Activated CD8-positive, alpha-beta memory T cell treated with anti-CD3 and anti-CD28 coated beads, Interleukin-2, amount 50 U/mL, for 48 hours (primary cell): ENCODE results near the gene TMPRSS2.
"Not testable (repeated sequence)": the region's sequence is repeated elsewhere in the genome, so short reads cannot be mapped to it uniquely, and the experiment has no call there.

Experiments
- DNase-seq: peaks from one replicate; pipeline ENCODE4 v3.0.0-alpha.2; 2020

TMPRSS2 gene

DNA sequence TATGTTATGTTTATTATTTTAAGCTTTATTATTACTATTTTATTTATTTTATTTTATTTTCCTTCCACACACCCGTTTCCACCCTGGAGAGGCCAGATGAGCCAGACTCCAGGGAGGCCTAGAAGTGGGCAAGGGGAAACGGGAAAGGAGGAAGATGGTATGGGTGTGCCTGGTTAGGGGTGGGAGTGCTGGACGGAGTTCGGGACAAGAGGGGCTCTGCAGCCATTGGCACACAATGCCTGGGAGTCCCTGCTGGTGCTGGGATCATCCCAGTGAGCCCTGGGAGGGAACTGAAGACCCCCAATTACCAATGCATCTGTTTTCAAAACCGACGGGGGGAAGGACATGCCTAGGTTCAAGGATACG, 82.4 kb downstream of the TMPRSS2 start:
- DNase-seq = no peak

DNA sequence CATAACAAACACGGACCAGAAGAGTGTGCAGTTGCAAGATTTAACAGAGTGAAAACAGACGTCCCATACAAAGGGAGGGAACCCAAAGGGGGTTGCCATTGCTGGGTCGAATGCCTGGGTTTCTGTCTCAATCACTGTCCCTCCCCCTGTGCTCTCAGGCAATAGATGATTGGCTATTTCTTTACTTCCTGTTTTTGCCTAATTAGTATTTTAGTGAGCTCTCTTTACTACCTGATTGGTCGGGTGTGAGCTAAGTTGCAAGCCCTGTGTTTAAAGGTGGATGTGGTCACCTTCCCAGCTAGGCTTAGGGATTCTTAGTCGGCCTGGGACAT, 84.7 kb downstream of the TMPRSS2 start:
- DNase-seq = peak; percentile 37

DNA sequence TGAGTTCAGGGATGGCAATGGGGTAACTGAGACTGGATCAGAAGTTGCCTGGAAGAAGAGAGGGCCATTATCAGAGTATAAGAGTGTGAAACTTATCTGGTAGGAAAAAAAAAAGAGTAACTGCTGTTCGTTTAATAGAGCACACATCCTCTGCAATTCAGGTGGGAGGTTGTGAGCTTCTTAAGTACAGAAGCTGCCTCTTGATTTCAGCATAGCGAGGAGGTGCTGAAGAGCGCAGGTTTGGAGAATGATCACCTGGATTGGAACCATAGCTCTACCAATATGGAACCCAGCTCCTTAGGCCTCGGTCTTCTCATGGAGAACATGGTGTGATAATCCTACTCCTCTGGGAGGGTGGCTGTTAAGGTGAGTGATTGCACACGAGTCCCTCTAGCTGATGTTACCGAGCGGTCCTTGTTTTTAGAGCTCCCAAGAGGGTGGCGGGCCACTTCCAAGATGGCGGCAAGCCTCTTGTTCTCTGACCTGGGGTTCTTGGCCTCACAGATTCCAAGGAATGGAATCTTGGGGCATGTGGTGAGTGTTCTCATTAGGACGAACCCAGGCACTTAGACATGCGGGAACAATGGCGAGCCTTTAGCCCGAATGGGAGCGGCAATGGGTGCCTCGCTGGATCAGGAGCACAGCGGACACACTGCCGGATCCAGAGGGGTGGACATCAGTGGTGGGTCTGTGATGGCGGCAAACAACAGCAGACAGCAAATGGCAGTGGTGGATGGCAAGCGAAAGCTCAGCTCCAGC, 85.2 kb downstream of the TMPRSS2 start:
- DNase-seq = no peak

DNA sequence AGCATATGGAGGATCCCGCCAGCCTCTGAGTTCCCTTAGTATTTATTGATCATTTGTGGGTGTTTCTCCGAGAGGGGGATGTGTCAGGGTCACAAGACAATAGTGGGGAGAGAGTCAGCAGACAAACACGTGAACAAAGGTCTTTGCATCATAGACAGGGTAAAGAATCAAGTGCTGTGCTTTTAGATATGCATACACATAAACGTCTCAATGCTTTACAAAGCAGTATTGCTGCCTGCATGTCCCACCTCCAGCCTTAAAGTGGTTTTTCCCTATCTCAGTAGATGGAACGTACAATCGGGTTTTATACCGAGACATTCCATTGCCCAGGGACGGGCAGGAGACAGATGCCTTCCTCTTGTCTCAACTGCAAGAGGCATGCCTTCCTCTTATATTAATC, 87.0 kb downstream of the TMPRSS2 start:
- not testable (repeated sequence) for DNase-seq

GRCh38 chr21:41419921-41420862, 87.8 kb downstream of the TMPRSS2 start:
- DNase-seq = peak; percentile 70

DNA sequence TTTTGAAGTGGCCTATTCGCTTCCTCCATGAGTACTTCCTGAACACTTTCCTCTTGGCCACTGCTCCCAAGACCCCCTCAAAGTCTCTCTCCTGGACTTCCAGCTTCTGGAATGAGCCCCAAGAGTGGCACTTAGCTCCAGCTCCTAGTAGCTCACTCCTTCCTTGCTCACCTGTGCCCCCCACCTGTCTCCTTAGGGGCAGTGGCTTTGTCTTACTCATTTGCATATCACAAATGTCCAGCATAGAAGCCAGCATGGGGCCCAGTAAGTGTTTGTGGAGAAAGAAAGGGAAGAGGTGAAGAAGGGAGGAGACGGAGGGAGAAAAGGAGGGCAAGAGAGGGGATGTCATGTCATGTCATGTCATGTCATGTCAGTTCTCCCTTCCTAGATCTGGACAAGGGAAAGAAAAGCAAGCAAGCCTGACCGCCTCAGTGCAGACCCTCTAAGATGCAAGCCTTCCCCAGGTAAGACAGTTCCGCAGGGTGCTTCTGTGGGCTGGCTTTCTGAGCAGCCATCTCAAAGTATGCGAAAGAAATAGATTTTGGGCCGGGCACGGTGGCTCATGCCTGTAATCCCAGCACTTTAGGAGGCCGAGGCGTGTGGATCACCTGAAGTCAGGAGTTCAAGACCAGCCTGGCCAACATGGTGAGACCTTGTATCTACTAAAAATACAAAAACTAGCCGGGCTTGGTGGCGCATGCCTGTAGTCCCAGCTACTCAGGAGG, 88.8 kb downstream of the TMPRSS2 start:
- peak; percentile 28 for DNase-seq

GRCh38 chr21:41418393-41418792, 89.6 kb downstream of the TMPRSS2 start:
- DNase-seq = peak; percentile 6

- peak; percentile 8 for DNase-seq
Measured at GRCh38 chr21:41417505-41417904, 90.5 kb downstream of the TMPRSS2 start.
